Sigmoid colon (tissue), 4 donors: ENCODE measurements around the gene GTF2I.
"Not testable (repeated sequence)": the region's sequence is repeated elsewhere in the genome, so short reads cannot be mapped to it uniquely, and the experiment has no call there.

Source experiments
- CTCF ChIP-seq, 4 experiments: fragments of 450-650 bp in 3 of 4; fragments of 200-600 bp in 1 of 4; IDR thresholded peaks; one replicate each; pipeline ENCODE4 v1.5.1; 2016 to 2019; ENCODE audit warnings: antibody characterized with exemption in 4 of 4, mild to moderate bottlenecking in 3 of 4, moderate library complexity in 2 of 4
- EP300 ChIP-seq, 4 donors: sonication (generic); formaldehyde crosslinking; IDR thresholded peaks; one replicate each; pipeline ENCODE4 v1.6.1; 2017; ENCODE audit warnings: antibody characterized with exemption in 4 of 4

- TF ChIP-seq CTCF, EP300 (IDR thresholded peaks at IDR 0.05): not testable (repeated sequence)
These were observed 109.0 kb downstream of the GTF2I start for GRCh38 chr7:74766509-74766908.
